ENCODE data around the gene ABCA12.

Gene ABCA12

GRCh38 chr2:215027779-215028178, 110.6 kb downstream of the ABCA12 start:
- no peak for TF ChIP-seq CTCF (IDR thresholded peaks at IDR 0.05; ENCODE audit: extremely low read depth, missing control alignments)
- DNase-seq (ENCODE audit: low spot score), result no peak

- DNase-seq (ENCODE audit: low spot score), result no peak
- no peak for TF ChIP-seq CTCF (IDR thresholded peaks at IDR 0.05; ENCODE audit: extremely low read depth, missing control alignments)
These were observed 115.5 kb downstream of the ABCA12 start for GRCh38 chr2:215022910-215023309.

GRCh38 chr2:215022418-215022817, 116.0 kb downstream of the ABCA12 start:
- no peak for DNase-seq (ENCODE audit: low spot score)
- no peak for TF ChIP-seq CTCF (IDR thresholded peaks at IDR 0.05; ENCODE audit: extremely low read depth, missing control alignments)

GRCh38 chr2:215020283-215020682, 118.1 kb downstream of the ABCA12 start:
- no peak for DNase-seq (ENCODE audit: low spot score)
- no peak for TF ChIP-seq CTCF (IDR thresholded peaks at IDR 0.05; ENCODE audit: extremely low read depth, missing control alignments)

- DNase-seq (ENCODE audit: low spot score), result no peak
- no peak for TF ChIP-seq CTCF (IDR thresholded peaks at IDR 0.05; ENCODE audit: extremely low read depth, missing control alignments)
These were observed 118.8 kb downstream of the ABCA12 start for GRCh38 chr2:215019521-215020145.

GRCh38 chr2:215019085-215019484, 119.3 kb downstream of the ABCA12 start:
- no peak for TF ChIP-seq CTCF (IDR thresholded peaks at IDR 0.05; ENCODE audit: extremely low read depth, missing control alignments)
- DNase-seq (ENCODE audit: low spot score), result no peak

GRCh38 chr2:215015421-215015820, 123.0 kb downstream of the ABCA12 start:
- DNase-seq (ENCODE audit: low spot score), result no peak
- TF ChIP-seq CTCF (IDR thresholded peaks at IDR 0.05; ENCODE audit: extremely low read depth, missing control alignments), result no peak
